Sigmoid colon (tissue), 4 donors: ENCODE data around the gene EHBP1.

Source experiments
- EP300 ChIP-seq, 4 donors: sonication (generic); formaldehyde crosslinking; IDR thresholded peaks; one replicate each; pipeline ENCODE4 v1.6.1; 2017; ENCODE audit warnings: antibody characterized with exemption in 4 of 4
- TF ChIP-seq, protein P1 (sequence below), 4 experiments: fragments of 450-650 bp in 3 of 4; fragments of 200-600 bp in 1 of 4; IDR thresholded peaks; one replicate each; pipeline ENCODE4 v1.5.1; 2016 to 2019; ENCODE audit warnings: antibody characterized with exemption in 4 of 4, mild to moderate bottlenecking in 3 of 4, moderate library complexity in 2 of 4

DNA sequence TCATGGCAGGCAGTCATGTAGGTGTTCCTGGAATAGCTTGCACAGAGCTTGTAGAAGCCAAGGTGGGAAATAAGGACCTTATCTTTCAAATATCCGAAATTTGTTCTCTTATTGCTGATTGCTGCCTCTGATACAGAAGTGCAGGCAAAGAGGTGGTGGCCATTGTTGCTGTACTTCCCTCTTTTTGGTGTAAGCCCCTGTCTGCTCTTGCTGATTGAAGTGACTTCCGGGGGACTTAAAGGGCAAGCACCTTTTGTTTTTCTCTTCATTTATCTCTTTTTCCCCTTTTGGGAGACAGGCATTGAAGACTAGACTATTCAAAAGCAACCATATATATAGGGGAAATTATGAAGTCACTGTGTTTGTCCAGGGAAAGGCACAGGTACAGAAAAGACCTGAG lies 213.5 kb downstream of the EHBP1 start:
- TF ChIP-seq, protein P1, sequence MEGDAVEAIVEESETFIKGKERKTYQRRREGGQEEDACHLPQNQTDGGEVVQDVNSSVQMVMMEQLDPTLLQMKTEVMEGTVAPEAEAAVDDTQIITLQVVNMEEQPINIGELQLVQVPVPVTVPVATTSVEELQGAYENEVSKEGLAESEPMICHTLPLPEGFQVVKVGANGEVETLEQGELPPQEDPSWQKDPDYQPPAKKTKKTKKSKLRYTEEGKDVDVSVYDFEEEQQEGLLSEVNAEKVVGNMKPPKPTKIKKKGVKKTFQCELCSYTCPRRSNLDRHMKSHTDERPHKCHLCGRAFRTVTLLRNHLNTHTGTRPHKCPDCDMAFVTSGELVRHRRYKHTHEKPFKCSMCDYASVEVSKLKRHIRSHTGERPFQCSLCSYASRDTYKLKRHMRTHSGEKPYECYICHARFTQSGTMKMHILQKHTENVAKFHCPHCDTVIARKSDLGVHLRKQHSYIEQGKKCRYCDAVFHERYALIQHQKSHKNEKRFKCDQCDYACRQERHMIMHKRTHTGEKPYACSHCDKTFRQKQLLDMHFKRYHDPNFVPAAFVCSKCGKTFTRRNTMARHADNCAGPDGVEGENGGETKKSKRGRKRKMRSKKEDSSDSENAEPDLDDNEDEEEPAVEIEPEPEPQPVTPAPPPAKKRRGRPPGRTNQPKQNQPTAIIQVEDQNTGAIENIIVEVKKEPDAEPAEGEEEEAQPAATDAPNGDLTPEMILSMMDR (IDR thresholded peaks at IDR 0.05): no peak
- no peak for TF ChIP-seq EP300 (IDR thresholded peaks at IDR 0.05)
